NB4 (cell line): ENCODE data around the gene GATM.

Experiments used
- DNase-seq: peaks from one replicate; pipeline ENCODE4 v3.0.0; 2010; ENCODE audit warnings: low read depth
- H3K4me3 ChIP-seq: one replicate; pipeline ENCODE4 v1.5.1; 2011; ENCODE audit warnings: mild to moderate bottlenecking, low read depth, low read length, moderate library complexity
- CTCF ChIP-seq: IDR thresholded peaks from one replicate; pipeline ENCODE4 v1.5.1; 2012; ENCODE audit warnings: low read depth, low read length
- MAX ChIP-seq: IDR thresholded peaks from 2 replicates; pipeline ENCODE4 v1.6.1; 2011; ENCODE audit warnings: low read depth, low read length
- MYC ChIP-seq: IDR thresholded peaks from 2 replicates; pipeline ENCODE4 v1.6.1; 2011; ENCODE audit warnings: low read depth, low read length
- POLR2A ChIP-seq: IDR thresholded peaks from 2 replicates; pipeline ENCODE4 v1.6.1; 2011; ENCODE audit warnings: mild to moderate bottlenecking; ENCODE audit not compliant: insufficient read length; ENCODE audit errors: extremely low read depth

GATM gene

GRCh38 chr15:45354711-45355110 is 23.6 kb downstream of the GATM start:
- no peak for TF ChIP-seq MAX
- no peak for DNase-seq
- no peak overlapping the region for H3K4me3 ChIP-seq

- no peak for TF ChIP-seq MYC
- TF ChIP-seq CTCF = no peak
- TF ChIP-seq POLR2A = no peak
- no peak for TF ChIP-seq MAX
- no peak for DNase-seq
- H3K4me3 ChIP-seq = no peak overlapping the region
These were observed 27.1 kb downstream of the GATM start for GRCh38 chr15:45351227-45351626.

GRCh38 chr15:45349623-45350022 is 28.7 kb downstream of the GATM start:
- DNase-seq = no peak
- no peak overlapping the region for H3K4me3 ChIP-seq
- TF ChIP-seq MYC (no peak), MAX (no peak), CTCF (no peak), POLR2A (no peak)

- no peak overlapping the region for H3K4me3 ChIP-seq
- DNase-seq = no peak
- TF ChIP-seq POLR2A = no peak
- TF ChIP-seq MAX = no peak
- no peak for TF ChIP-seq CTCF
- TF ChIP-seq MYC = no peak
These were observed 30.4 kb downstream of the GATM start for GRCh38 chr15:45347989-45348388.

- TF ChIP-seq MYC = no peak
- TF ChIP-seq MAX = no peak
- no peak for TF ChIP-seq POLR2A
- TF ChIP-seq CTCF = no peak
- H3K4me3 ChIP-seq = no peak overlapping the region
- no peak for DNase-seq
These were observed 31.3 kb downstream of the GATM start for GRCh38 chr15:45347033-45347432.

GRCh38 chr15:45346381-45346780 is 32.0 kb downstream of the GATM start:
- no peak for DNase-seq
- H3K4me3 ChIP-seq = no peak overlapping the region
- TF ChIP-seq CTCF = no peak
- TF ChIP-seq MAX = no peak
- TF ChIP-seq MYC = no peak
- TF ChIP-seq POLR2A = no peak
